GM12891 (cell line): Measurements from ENCODE around the gene CADM3.

Experiments
- POLR2A ChIP-seq: IDR thresholded peaks from 2 replicates; pipeline ENCODE4 v1.6.1; 2011; ENCODE audit warnings: low read depth, low read length, control low read depth
- SPI1 ChIP-seq: IDR thresholded peaks from 2 replicates; pipeline ENCODE4 v1.6.1; 2011; ENCODE audit warnings: low read depth, low read length, control low read depth
- TAF1 ChIP-seq: IDR thresholded peaks from 2 replicates; pipeline ENCODE4 v1.6.1; 2011; ENCODE audit warnings: low read depth, low read length, control low read depth

DNA sequence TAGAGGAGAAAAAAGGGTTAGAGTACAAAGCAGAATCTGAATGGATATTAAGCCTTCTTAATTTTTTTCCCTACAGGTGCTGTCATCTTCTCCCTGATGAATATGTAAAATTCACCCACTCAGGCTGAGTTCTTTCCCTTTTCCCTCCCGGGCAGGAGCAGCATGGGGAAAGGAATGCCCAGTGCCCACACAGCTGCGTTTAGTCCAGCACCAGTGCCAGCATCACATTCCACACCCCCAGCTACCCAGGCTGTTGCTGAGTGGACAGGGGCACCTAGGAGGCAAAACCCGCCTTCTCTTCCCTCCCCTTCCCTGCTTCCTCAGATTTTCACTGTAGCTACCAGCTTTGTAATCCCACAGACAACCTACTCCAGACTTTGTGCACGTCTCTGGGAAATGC is 3.4 kb upstream of the CADM3 start:
- TF ChIP-seq SPI1: no peak
- no peak for TF ChIP-seq POLR2A
- no peak for TF ChIP-seq TAF1
